Measurements from ENCODE around the gene ABCC11.

The ABCC11 gene

GRCh38 chr16:48217708-48218107 is 29.6 kb downstream of the ABCC11 start:
- Histone ChIP-seq H3K27me3 (no peaks in the 10 kb centered on the region), H3K36me3 (no peaks in the 10 kb centered on the region), H3K27ac (no peak overlapping the region), H3K9me3 (no peaks in the 10 kb centered on the region), H3K4me1 (no peaks in the 10 kb centered on the region), H3K4me3 (no peak overlapping the region)
- TF ChIP-seq CTCF (IDR thresholded peaks at IDR 0.05) = no peak
- intact Hi-C loops (cut with DNase I; ENCODE audit: low total_unique reads) = no loop called here
- no peak for DNase-seq

GRCh38 chr16:48215738-48216137 is 31.6 kb downstream of the ABCC11 start:
- no peaks in the 10 kb centered on the region for H3K36me3 ChIP-seq
- H3K4me1 ChIP-seq = no peaks in the 10 kb centered on the region
- intact Hi-C loops (cut with DNase I; ENCODE audit: low total_unique reads) = no loop called here
- no peaks in the 10 kb centered on the region for H3K9me3 ChIP-seq
- no peak for TF ChIP-seq CTCF (IDR thresholded peaks at IDR 0.05)
- no peak overlapping the region for H3K27ac ChIP-seq
- H3K4me3 ChIP-seq = no peak overlapping the region
- no peak for DNase-seq
- no peaks in the 10 kb centered on the region for H3K27me3 ChIP-seq

DNA sequence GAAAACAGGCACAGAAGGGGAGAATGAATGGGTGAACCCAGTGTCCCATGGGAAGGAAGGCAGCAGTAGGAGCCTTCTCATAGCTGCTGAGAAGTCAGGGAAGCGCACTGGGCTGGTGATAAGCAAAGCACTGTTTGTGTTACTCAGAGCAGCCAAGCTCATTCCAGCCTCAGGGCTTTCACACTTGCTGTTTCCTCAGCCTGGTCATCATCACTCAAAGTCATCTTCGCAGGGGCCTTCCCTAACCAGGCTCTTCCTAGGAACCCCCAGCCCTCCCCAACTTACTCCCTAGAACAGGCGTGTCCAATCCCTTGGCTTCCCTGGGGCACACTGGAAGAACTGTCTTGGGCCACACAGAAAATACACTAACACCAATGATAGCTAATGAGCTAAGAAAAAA is 35.3 kb downstream of the ABCC11 start:
- intact Hi-C loops (cut with DNase I; ENCODE audit: low total_unique reads) = no loop called here
- Histone ChIP-seq H3K36me3 (no peaks in the 10 kb centered on the region), H3K4me3 (no peak overlapping the region), H3K27me3 (peaks cover 0 to 12% of the 10 kb centered on the region in 2 donors), H3K4me1 (no peaks in the 10 kb centered on the region), H3K9me3 (no peaks in the 10 kb centered on the region), H3K27ac (no peak overlapping the region)
- no peak for TF ChIP-seq CTCF (IDR thresholded peaks at IDR 0.05)
- DNase-seq = peak in 1 of 2 donors; percentile 48

- H3K27ac ChIP-seq = no peak overlapping the region
- H3K4me1 ChIP-seq = no peaks in the 10 kb centered on the region
- no peak for TF ChIP-seq CTCF (IDR thresholded peaks at IDR 0.05)
- peak in 1 of 2 donors; percentile 32 for DNase-seq
- intact Hi-C loops (cut with DNase I; ENCODE audit: low total_unique reads) = no loop called here
- H3K9me3 ChIP-seq = no peaks in the 10 kb centered on the region
- peaks cover 0 to 13% of the 10 kb centered on the region in 2 donors for H3K27me3 ChIP-seq
- no peaks in the 10 kb centered on the region for H3K36me3 ChIP-seq
- H3K4me3 ChIP-seq = no peak overlapping the region
These were observed 36.6 kb downstream of the ABCC11 start for GRCh38 chr16:48210747-48211146.

GRCh38 chr16:48206594-48207242 is 40.6 kb downstream of the ABCC11 start:
- Histone ChIP-seq H3K27ac (no peak overlapping the region), H3K36me3 (no peaks in the 10 kb centered on the region), H3K4me1 (no peaks in the 10 kb centered on the region), H3K4me3 (no peak overlapping the region), H3K9me3 (no peaks in the 10 kb centered on the region), H3K27me3 (peaks cover 0 to 16% of the 10 kb centered on the region in 2 donors)
- DNase-seq = peak in 1 of 2 donors; percentile 13
- no peak for TF ChIP-seq CTCF (IDR thresholded peaks at IDR 0.05)
- intact Hi-C loops (cut with DNase I; ENCODE audit: low total_unique reads) = no loop called here

GRCh38 chr16:48204825-48205151 is 42.6 kb downstream of the ABCC11 start:
- intact Hi-C loops (cut with DNase I; ENCODE audit: low total_unique reads) = no loop called here
- H3K4me3 ChIP-seq = no peak overlapping the region
- H3K36me3 ChIP-seq = no peaks in the 10 kb centered on the region
- H3K4me1 ChIP-seq = no peaks in the 10 kb centered on the region
- no peaks in the 10 kb centered on the region for H3K9me3 ChIP-seq
- no peak overlapping the region for H3K27ac ChIP-seq
- H3K27me3 ChIP-seq = peaks cover 0 to 16% of the 10 kb centered on the region in 2 donors
- no peak for DNase-seq
- TF ChIP-seq CTCF (IDR thresholded peaks at IDR 0.05) = no peak

All from tibial artery (tissue), 4 donors.